Measurements from ENCODE around the gene REXO1.
"Not testable (repeated sequence)": the region's sequence is repeated elsewhere in the genome, so short reads cannot be mapped to it uniquely, and the experiment has no call there.

Gene REXO1

DNA sequence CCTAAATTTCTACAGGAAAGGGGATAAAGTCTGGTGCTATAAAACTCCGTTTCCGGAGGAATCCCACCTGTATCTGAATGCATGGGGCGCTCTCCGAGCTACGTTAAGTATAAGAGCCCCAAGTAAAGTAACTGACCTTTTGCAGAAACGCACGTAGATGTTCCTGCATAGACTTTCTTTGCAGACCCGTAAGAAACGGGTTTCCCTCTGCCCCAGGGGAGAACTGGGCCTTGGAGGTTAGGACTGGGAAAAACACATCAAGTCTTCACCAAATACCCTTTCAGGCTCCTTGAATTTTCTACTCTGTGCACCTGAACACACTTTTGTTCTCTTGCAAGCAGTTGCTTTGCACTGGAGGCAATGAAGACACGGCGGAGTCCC is 27.0 kb upstream of the REXO1 start:
- not testable (repeated sequence) for DNase-seq

DNA sequence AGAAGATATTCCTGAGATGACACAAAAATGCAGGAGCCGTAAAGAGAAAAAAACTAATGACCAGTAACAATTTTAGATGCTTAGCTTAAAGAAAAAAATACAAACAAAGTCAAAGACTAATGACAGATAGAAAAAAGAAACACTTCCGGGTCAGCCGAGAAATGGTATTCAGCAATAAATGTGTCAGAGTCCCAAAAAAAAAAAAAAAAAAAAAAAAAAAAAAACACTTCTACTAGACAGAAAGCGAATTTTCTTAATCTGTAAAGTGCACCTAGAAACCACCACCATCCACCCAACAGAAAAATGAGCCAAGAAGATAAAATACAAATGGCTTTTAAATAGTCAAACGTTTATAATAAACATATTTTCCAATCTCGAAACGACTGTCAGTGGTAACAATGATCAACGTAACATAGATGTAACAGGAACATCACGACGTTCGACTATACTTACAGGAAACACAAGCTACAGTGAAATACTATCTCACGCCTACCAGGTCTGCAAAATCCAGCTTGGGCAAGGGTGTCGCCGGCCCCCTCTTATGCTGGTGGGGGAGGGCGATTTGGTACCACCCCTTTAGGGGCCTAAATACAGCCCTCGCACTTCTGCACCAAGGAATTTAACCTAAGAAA is 26.4 kb upstream of the REXO1 start:
- no peak for DNase-seq

DNA sequence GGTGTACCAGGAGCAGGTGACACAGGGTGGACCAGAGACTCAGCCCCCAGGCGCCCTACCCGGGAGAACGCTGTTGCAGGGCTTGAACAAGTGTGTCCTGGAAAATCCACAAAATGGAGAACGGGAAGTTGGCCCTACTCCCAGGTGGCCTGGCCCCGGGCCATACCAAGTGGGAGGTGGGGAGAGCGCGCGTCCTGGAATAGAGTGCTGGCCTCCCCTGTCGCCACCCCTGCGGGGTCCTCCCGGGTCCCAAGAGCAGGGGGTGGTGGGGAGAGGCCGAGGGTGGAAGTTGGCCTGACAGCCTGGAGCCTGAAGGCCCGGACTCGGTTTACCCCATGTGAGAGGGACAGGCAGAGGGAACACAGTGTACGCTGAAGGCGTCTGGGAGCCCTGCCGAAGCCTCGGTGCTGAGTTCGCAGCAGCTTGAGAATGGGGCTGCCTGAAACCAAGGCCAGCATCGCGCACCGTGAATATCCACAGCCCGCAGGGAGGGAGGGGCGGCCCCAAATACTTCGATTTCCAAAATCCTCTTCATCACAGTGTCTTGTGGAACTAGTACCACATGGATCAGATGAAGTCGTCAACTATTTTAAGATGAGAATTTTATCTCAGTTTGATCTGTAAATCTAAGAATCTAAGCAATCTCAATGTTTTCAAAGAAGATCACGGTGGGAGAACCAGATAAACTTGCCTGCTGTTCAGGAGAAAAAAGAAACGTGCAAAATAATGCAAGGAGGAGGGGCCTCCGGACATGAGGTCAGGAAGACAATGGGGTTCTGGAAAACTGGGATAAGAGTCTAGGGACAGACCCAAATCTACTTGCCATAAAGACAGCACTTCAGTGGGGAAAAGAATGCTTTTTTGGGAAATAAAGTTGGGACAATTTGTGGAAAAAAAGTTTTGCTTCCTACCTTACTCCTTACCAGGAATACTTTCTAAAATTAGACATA is 25.5 kb upstream of the REXO1 start:
- no peak for DNase-seq

DNA sequence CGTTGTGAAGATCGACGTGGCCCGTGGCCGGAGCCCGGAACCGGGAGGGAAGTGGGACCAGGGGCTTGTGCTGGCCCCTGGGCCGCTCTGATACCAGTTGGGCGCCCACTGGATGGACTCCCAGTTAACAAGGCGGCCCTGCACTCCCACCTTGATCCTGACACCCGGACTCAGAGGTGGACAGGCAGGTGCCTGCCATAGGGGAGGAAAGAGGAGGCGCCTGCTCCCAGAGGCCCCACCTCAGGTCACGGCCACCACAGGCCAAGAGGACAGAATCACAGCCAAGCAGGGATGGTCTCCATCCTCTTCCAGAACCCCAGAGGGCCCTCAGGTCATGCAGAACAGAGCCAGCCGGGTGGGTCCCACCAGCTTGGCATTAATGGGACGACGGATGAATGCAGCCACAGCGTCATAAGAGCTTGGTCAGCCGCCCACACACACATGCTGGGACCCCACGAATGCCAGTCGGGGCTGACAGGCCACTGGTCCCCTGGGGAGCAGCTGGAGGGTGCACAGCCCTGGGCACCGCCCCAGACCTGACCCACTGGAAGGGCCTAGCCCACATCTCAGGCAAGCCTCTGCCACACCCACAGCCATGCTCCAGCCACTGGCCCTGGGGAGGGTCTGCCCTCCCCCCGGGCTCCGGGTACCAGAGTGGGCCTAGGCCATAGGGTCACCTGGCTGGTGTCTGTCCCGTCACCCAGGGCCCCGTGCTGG is 24.7 kb upstream of the REXO1 start:
- no peak for DNase-seq

DNA sequence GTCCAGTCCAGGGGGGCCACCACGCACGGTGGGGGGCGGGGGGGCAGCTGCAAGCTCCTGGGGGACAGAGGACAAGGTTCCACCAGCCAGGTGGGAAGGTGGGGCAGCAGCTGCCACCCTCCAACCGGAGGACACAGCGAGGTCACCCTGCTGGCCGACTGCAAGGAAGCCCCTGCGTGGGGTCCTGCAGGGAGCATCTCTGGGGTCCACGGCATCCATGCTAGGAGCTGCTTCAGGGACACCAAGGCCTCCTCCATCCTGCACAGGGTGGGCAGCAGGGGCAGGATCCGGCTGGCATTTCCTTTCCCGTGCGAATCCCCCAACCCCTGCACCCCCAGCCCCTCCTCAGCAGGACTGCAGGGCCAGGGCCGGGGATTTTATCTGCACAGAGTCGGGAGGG is 23.3 kb upstream of the REXO1 start:
- no peak for DNase-seq

DNA sequence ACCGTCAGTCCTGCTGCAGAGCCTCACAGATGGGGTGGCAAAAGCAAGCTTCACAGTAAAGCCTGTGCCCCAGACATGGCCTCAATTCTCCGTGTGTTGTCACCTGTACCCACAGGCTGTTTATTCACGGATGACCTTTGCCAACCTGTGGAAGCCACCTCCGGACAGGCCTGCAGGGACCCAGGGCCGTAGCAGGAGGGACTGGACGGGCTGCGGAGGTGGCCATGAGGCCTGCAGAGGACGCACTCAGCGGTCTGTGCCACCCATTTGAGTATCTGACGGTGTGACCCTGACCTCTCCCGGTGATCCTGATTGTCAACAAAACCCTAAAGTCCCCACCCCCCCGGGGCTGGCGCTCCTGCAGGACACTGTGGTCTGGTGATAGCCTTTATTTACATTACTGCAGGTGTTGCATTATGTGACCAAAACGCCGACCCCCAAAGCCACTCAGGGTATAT is 22.9 kb upstream of the REXO1 start:
- no peak for DNase-seq

DNA sequence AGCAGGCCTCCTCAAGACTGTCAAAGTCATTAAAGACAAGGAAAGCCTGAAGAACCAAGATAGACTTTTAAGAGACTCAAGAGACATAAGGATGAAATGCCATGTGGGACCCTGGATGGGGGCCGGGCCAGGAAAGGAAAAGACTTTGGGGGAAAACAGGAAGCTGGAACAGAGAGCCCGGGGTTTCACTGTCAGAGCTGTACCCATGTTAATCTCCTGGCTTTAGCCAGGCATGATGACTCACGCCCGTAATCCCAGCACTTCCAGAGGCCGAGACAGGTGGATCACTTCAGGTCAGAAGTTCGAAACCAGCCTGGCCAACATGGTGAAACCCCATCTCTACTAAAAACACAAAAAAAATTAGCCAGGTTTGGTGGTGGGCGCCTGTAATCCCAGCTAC is 20.7 kb upstream of the REXO1 start:
- DNase-seq = no peak

DNA sequence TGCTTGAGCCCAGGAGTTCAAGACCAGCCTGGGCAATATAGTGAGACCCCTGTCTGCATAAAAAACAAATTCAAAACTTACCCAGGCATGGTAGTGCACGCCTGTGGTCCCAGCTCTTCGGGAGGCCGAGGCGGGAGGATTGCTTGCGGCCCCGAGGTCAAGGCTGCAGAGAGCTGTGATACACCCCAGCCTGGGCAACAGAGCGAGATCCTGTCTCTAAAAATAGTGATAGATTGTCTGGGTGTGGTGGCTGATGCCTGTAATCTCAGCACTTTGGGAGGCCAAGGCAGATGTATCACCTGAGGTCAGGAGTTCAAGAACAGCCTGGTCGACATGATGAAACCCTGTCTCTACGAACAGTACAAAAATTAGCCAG is 19.1 kb upstream of the REXO1 start:
- no peak for DNase-seq

DNA sequence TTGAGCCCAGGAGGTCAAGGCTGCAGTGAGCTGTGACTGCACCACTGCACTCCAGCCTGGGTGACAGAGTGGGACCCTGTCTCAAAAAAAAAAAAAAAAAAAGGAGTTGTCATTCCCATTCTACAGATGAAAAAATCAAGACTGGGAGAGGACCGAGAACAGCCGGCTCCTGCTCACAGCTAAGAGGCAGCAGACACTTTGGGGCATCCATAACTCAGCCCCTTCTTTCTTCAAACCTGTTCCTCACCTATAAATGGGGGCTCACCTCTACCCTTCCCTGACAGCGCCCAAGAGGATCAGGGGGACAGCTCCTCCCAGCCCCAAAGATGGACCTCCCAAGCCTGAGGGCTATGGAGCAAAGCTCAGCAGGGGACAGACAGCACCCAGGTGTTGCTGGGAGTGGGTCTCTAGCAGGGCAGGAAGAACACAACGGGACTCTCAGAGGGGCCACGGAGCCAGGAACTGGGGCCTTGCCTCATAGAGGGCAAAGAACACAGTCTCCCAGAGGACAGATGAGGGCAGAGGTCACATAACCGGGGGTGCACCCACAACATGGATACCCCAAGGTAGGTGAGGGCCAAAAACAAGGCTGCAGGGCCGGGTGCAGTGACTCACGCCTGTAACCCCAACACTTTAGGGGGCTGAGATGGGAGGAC is 18.5 kb upstream of the REXO1 start:
- no peak for DNase-seq

DNA sequence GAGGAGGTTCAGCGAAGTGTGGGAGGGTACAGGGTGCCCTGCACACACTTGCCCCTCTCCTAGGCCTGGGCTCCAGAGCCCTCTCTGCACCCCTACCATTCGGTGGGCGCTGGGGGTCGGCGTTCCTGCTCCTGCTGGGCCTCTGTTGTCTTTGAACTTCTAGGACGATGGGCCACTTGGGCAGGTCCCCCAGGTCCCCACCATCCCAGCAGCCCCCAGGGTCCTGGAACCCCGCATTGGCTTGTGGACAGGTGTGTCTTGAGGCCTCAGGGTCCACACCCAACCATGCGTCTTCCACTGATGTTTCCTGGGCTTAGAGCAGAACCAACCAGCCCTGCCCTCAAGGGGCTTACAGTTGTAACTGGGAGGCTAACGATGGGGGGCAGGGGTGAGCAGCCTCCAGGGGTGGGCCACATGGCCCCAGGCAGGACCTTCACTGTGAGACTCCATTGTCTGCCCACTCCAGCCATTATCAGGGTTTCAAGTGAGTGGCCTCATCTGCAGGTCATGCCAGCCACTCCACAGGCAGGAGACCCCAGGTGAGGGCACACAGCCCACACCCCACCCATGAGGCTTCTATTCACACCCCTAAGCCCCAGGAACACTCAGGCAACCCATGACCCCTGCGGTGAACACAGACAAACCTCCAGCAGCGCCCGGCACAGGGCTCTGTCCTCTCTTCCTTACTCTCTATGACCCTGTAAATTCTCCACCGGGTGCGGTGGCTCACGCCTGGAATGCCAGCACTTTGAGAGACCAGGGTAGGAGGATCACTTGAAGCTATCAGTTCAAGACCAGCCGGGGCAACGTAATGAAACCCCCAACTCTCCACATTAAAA is 17.1 kb upstream of the REXO1 start:
- DNase-seq = no peak

DNA sequence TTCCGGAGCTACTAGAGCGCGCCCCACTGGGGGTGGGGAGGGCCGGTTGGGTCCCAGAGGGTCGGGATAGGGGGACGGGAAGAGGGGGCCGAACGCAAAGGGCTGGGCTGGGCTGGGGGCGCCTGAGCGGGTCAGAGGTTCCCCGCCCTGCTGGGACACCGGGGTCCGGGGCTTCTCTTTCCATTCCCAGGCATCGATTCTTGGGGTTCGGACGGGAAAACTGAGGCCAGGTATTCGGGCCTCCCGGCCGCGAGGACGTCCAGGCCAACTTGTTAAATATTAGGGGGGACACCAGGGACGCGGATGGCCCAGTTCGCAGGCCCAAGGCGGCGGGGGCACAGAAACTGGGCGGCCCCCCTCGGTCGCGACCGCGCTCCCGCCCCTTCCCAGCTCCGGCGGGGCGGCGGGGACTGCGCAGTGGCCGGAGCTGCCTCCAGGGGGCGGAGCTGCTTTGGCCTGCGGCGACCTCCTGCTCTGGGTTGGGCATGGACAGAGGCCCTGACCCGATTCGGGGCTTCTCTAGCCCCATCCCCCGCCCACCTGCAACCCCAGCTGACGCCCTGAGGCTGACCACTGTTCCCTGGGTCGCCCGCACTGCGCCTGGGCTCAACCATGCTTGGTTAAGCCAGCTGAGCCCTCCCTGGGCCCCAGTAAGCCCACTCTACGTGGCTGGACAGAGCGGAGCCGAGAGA is 16.3 kb upstream of the REXO1 start:
- DNase-seq = peak; percentile 64

DNA sequence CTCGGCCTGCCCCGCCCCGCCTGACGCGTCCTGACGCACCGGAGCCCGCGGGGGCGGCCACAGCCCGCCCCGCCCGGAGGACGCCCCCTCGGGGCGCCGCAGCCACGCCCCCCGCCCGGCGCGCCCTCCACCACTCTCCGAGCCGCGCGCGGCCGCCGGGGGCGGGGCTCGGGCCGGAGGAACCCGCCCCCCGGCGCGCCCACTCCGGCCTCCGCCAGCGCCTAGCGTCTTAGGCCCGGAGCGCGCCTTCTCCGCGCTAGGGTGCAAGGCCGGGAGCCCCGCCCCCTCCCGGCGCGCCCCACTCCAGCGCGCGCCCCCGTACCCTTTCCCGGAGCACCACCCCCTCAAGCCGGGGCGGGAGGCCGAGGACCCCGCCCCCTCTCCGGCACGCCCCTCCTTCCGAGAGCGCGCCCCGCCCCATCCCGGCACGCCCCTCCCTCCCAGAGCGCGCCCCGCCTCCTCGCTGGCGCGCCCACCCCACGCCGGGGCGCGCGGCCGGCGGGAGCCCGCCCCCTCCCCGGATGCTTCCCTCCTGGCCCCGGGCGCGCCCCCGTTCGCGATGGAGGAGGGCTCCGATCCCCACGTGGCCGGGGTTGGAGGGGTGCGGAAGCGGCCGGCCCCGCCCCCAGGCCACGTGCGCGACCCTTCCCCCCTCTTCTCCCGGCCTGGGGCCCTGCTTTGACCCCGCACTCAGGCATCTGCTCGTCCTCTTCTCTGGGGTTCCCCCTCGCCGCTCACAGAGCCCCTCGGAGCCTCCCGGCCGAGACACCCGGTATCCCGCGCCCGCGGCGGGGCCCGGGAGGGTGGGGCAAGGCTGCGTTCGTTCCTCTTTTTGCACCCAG is 15.6 kb upstream of the REXO1 start:
- peak; percentile 93 for DNase-seq

DNA sequence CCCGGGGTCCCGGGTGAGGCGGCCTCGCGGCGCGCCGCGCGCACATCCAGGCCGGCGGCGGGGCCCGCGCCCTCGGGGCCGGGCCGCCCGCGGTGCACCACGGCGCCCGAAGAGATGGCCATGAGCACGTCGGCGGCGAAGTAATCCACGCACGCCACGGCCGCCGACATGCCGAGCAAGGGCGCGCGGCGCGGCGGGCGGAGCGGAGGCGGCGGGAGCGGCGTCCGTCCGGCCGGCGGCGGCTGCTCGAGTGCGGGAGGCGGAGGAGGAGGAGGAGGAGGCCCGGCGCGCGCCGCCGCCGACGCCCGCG is 15.0 kb upstream of the REXO1 start, which contains the start of gene KLF16:
TSS of gene KLF16 (minus strand) at position 252 of the 310 bp plus-strand sequence. CDS start at position 170, 82 bp downstream.
- DNase-seq = no peak

DNA sequence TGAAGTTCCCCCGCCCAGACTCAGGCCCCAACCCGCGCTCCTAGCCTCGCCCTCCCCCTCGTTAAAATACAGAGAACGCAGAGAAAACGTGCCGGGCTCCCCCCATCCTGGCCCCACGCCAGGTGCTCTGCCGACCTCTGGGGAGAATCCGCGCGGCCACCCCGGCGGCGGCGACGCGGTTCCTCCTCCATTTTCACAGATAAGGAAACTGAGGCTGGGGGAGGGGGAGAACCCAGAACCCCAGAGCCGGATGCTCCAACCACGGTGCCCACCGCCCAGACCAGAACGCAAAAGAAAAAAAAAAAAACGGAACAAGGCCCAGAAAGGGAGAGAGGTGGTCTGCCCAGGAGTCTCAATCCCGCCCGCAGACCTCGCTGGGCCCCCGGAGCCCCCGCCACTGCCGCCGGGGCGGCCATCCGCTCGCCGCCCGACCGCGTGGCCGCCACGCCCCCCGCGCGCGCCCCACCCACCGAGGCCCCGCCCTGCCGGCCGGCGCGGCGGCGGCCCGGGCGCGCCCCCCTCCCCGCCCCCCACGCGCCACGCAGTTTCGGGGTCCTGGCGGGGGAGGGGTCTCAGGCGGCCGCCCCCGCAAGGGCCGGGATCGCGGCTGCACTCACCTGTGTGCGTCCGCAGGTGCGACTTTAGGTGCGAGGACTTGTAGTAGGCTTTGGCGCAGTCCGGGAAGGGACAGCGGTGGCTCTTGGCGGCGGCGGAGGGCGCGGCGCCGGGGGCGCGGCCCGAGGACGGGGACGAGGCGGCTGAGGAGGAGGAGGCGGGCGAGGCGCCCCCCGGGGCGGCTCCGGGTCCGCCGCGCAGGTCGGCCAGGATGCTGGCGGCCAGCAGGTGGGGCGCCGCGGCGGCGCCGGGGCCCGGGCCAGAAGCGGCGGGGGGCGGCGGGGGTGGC is 14.4 kb upstream of the REXO1 start:
- DNase-seq = no peak

DNA sequence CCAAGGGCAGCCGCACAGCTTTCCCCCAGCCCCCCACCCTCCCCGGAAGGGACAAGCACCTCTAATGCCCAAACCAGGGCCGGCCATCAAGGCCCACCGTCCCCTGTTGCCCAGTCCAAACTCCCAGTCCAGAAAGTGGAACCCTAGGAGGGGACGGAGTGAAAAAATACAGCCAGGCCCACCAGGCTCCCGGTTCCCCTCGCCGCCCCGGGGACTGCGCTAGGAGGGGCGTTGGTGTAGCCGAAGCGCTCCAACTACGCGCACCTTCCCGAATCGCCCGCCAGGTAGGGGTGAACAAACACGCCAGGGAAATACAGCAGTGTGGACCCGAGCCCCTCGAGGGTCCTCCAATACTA is 13.8 kb upstream of the REXO1 start:
- DNase-seq = no peak

DNA sequence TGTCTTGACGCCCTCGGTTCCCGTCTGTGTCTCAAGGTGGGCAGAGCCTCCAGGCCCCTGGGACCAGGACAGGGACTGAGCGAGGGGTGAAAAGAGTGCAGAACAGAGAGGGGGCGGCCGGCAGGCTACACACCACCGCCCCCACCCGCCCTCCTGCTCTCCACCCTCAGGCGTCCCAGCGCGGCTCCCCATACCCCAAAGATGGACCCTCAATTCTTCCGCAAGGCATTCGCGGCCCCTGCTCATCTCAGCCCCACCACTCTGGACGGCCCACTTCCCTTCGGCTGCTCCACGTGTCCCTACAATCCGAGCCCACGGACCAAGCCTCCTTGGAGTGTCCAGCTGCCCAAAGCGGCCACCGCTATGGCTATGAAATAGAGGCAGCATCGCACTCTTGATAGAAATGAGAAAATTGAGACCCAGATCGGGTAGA is 13.3 kb upstream of the REXO1 start:
- no peak for DNase-seq

DNA sequence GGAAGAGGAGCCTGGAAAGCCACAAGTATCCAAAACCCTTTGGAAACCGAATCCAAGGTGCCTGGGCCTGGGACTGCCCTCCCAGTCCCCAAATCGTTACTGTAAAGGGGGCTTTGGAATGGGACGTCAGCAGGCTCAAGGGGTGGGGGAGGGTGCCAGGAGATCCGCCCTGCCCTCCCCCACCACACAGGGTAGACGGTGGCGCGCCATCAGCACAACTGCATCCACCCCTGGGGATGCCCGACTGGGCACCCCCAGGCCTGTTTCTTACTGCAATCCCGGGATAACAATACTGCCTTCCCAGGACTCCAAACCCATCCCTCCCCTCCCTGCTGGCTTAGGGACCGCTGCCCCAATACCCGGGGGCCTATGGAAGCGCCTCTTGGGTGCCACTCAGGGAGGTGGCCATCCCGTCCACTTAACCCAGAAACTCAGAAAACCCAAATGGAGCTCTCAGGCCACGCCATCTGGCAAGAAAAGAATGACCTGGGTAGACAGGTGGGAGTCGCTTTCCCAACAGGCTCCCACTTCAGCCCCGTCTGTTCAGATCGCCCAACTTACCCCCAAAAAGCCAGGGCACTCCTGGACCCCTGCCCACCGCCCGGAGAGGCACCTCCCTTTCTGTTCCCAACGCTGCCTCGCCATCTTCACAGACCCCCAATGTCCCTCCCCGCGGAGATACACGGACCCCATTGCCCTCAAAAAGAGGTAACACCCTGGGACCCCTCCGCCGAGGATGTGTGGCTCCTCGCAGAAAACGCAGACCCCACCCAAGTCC is 12.7 kb upstream of the REXO1 start:
- no peak for DNase-seq

DNA sequence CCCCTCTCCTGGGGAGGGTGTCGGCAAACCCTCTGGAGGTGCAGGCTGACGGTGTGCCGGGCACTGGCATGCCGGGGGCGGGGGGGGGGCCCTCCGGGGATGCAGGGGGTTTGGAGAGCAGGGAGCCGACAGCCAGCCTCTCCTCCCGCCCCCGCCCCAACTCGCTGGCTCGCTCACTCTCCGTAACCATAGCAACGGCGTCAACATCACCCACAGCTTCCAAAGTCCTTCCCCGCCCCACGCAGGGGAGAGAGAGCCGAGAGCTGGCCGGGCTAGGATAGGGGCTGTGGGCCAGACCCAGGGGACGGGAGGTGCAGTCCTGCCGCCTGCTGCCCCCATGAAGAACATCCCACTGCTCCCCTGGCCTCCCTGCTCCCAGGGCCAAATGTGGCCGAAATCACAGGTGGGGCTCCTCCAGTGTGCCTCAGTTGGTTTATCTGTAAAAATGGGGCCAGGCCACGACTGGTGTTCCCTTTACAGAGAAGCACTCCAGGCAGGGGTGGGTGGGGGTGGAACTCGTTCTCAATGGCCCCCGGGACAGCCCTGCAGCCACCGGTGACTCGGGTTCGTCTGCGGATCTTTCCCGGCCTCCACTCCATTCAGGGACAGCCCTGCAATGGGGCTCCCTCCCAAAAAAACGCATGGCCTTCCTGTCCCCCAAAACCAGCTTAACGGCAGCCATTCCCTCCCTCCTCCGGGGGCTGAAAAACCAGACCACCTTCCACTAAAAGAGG is 11.9 kb upstream of the REXO1 start:
- peak; percentile 50 for DNase-seq
